GM12891 (cell line): ENCODE results near the gene NR1D1.

Source experiments
- DNase-seq: peaks from one replicate; pipeline ENCODE4 v3.0.0; 2011; ENCODE audit warnings: low spot score; ENCODE audit not compliant: insufficient read length
- FAIRE-seq: peaks from 2 replicates; lab custom pipeline; 2011; peaks lifted over from hg19 to GRCh38; lab: Jason Lieb, UNC
- PAX5 ChIP-seq: IDR thresholded peaks from 2 replicates; pipeline ENCODE4 v1.6.1; 2011; ENCODE audit warnings: low read length, moderate library complexity, mild to moderate bottlenecking; ENCODE audit not compliant: insufficient read depth, severe bottlenecking
- POLR2A ChIP-seq: IDR thresholded peaks from 2 replicates; pipeline ENCODE4 v1.6.1; 2011; ENCODE audit warnings: low read depth, low read length, control low read depth
- POLR2AphosphoS5 ChIP-seq: IDR thresholded peaks from 2 replicates; pipeline ENCODE4 v1.6.1; 2011; ENCODE audit warnings: low read depth, low read length, control low read depth
- POU2F2 ChIP-seq: IDR thresholded peaks from 2 replicates; pipeline ENCODE4 v1.6.1; 2011; ENCODE audit warnings: low read depth, mild to moderate bottlenecking, control low read depth, low read length, moderate library complexity
- SPI1 ChIP-seq: IDR thresholded peaks from 2 replicates; pipeline ENCODE4 v1.6.1; 2011; ENCODE audit warnings: low read depth, low read length, control low read depth
- TAF1 ChIP-seq: IDR thresholded peaks from 2 replicates; pipeline ENCODE4 v1.6.1; 2011; ENCODE audit warnings: low read depth, low read length, control low read depth

NR1D1 gene

GRCh38 chr17:40103688-40104087 lies 3.3 kb upstream of the NR1D1 start:
- DNase-seq (no peak), FAIRE-seq (no peak)
- TF ChIP-seq SPI1 = no peak
- TF ChIP-seq TAF1 = no peak
- no peak for TF ChIP-seq POLR2A
- TF ChIP-seq POU2F2 = no peak
- TF ChIP-seq POLR2AphosphoS5 = no peak
- no peak for TF ChIP-seq PAX5

GRCh38 chr17:40103071-40103661 lies 2.8 kb upstream of the NR1D1 start:
- no peak for DNase-seq
- no peak for FAIRE-seq
- TF ChIP-seq POLR2A (no peak), POLR2AphosphoS5 (no peak), SPI1 (no peak), PAX5 (no peak), POU2F2 (no peak), TAF1 (no peak)

DNA sequence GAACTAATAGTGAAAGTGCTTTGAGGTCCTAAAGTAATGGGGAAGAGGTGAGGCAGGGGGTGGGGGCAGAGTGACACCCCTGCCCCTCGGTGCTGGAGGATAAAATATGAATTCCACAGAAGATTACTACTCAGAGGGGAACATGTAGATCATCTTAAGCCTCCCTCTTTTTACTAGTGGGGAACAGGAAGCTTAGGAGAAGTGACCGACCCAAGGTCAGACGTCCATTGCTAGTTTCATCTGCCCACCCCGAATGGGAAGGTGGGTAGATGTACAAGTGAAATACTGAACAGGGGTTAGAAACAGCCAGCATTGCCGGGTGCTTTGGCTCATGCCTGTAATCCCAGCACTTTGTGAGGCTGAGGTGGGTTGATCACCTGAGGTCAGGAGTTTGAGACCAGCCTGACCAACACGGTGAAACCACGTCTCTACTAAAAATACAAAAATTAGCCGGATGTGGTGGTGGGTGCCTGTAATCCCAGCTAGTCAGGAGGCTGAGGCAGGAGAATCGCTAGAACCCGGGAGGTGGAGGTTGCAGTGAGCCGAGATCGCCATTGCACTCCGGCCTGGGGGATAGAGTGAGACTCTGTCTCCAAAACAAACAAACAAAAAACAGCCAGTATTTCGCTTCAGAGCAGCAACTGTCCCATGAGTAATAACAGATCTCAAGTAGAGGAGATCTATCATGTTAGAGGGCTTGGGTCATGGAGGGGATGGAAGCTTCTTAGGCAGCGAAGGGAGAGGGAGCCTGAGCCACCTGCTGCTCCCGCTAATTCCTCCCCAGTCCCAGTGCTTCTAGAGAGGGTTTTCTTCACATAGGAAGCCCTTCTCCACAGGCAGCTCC lies 1.2 kb upstream of the NR1D1 start:
- DNase-seq = no peak
- TF ChIP-seq SPI1 = peak; percentile 39; the same call in 1 of the 2 replicates
- TF ChIP-seq POLR2AphosphoS5 = no peak
- no peak for FAIRE-seq

- DNase-seq (peak; percentile 66), FAIRE-seq (peak; percentile 92)
These were observed 429 bp upstream of the NR1D1 start for GRCh38 chr17:40100669-40101366.

GRCh38 chr17:40099619-40100418 lies 570 bp downstream of the NR1D1 start:
- FAIRE-seq (no peak), DNase-seq (no peak)
- TF ChIP-seq POLR2AphosphoS5 (no peak), SPI1 (no peak), POU2F2 (no peak), TAF1 (no peak), PAX5 (no peak), POLR2A (no peak)

More at GRCh38 chr17:40100669-40101366, 429 bp upstream of the NR1D1 start:
- no peak for TF ChIP-seq PAX5
- TF ChIP-seq SPI1 = peak; percentile 32

- FAIRE-seq (peak; percentile 88), DNase-seq (peak; percentile 91)
- TF ChIP-seq POLR2AphosphoS5 (no peak), SPI1 (no peak), PAX5 (no peak), POU2F2 (0 out of 2 replicates have a peak, but pooled peaks have one; percentile 42)
These were observed 1.4 kb downstream of the NR1D1 start for GRCh38 chr17:40098846-40099618.

DNA sequence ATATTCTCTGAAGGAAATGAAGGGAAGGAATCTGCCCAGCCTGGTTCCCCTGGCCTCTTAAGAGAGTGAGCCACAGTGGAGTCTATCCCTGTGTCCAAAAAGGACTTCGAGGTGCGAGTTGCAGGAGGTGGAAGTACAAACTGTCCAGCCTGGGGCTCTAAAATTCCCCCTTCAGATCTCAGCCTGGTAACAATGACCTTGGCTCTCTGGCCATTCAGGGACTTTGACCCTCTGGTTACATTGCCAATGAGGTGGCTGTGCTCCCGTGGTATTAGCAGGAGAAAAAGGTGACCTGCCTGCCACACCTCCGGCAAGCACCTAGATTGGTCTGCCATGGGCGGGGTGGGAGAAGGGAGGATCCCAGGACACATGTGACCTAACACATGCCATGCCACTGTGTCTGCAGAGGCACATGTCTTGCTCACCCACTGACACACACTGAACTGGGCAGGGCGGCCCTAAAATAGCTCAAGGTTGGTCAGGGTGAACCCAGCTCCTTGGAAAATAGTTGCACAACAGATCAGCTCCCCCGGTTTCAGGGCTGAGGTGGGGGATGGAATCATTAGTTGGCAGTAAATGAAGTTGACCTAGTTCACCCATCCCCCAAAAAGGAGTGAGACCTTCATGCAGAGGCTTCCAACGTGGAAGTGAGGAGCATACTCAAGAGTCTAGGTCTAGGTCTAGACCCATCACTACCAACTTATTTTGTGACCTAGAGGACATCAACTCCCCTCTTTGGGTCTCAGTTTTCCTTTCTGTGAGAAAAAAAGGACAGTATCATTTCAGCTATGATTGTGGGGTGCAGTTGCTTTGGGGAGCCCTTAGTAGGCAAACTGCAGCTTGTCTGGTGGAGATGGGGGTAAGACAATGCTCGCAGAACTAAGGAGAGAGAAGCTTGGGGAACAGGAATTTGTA lies 2.2 kb downstream of the NR1D1 start:
- FAIRE-seq (peak; percentile 51), DNase-seq (no peak)
- TF ChIP-seq POLR2AphosphoS5 (no peak), PAX5 (no peak), SPI1 (no peak), TAF1 (no peak), POU2F2 (no peak), POLR2A (no peak)

DNA sequence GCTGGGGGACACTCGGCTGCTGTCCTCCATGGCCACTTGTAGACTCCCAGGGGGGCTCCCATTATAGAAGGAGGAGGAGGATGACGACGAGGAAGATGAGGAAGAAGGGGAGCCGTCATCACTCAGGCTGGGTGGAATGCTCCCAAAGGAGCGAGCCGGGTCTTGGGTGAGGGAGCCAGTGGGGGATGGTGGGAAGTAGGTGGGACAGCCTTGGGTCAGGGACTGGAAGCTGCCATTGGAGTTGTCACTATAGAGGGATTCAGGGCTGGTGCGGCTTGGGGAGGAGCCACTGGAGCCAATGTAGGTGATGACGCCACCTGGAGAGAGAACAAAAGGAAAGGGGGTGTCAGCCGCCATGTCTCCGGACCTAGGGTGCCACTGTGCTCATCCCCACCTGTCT lies 3.3 kb downstream of the NR1D1 start:
- FAIRE-seq = no peak
- DNase-seq = no peak
- TF ChIP-seq POLR2A = no peak
- TF ChIP-seq PAX5 = no peak
- no peak for TF ChIP-seq POLR2AphosphoS5
- no peak for TF ChIP-seq POU2F2
- no peak for TF ChIP-seq SPI1
- no peak for TF ChIP-seq TAF1
